GM12873 (cell line): ENCODE results near the gene SLC30A3.

Experiments used
- CTCF ChIP-seq: IDR thresholded peaks from 2 replicates; pipeline ENCODE4 v1.5.1; 2012; ENCODE audit warnings: low read depth, mild to moderate bottlenecking, moderate library complexity, low read length, control low read depth; ENCODE audit not compliant: insufficient read depth; ENCODE audit errors: missing control alignments

SLC30A3 gene

GRCh38 chr2:27263287-27264252 is 723 bp upstream of the SLC30A3 start:
- no peak for TF ChIP-seq CTCF

- no peak for TF ChIP-seq CTCF
These were observed 935 bp downstream of the SLC30A3 start for GRCh38 chr2:27261926-27262298.

DNA sequence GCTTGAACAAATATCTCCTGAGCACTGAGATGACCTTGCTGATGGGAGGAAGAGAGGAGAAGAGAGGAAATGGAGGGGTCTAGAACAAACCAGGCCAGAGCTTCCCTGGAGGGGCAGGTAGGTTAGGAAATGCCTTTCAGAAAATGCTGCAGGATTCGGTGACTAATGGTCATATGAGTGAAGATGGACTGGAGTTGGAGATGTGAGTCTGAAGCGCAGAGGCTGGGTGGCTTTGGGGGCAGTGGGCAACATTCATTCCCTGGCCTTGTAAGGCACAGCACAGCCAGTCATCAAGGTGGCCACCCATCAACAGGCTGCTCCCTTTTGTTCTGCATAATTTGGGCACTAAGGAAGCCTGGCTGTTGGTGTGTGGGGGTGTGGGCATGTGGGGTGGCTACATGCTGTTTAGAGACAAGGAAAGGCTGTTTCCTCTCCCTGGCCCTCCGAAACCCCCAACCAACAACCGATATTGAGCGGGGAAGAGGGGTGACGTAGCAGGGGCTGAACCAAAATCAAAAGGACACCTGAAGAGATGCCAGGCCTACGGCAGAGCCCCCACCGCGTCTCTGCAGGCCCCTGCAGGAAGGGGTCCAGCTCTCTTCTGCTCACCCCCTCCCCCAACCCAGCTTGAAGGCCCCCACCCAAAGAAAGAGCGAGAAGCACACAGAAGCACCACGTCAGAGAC is 1.5 kb downstream of the SLC30A3 start:
- TF ChIP-seq CTCF, result no peak

DNA sequence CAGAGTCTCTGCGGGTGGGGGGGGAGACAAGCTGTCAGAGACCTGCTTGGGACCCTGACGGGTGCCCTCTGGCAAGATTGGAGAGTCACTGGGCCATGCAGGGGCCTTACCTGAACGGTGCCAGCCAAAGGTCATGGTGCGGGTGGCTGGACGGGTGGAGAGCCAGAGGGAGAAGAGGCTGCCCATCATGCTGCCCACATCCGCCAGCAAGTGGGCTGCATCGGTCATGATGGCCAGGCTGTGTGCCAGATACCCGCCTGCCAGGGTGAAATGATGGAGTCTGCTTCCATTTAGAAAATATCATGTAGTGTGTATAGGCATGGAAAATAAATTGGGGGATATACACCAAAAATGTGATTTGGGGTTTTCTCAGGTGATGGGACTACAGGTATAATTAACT is 4.8 kb downstream of the SLC30A3 start:
- TF ChIP-seq CTCF, result no peak

- TF ChIP-seq CTCF, result no peak
These were observed 5.9 kb downstream of the SLC30A3 start for GRCh38 chr2:27256855-27257454.

DNA sequence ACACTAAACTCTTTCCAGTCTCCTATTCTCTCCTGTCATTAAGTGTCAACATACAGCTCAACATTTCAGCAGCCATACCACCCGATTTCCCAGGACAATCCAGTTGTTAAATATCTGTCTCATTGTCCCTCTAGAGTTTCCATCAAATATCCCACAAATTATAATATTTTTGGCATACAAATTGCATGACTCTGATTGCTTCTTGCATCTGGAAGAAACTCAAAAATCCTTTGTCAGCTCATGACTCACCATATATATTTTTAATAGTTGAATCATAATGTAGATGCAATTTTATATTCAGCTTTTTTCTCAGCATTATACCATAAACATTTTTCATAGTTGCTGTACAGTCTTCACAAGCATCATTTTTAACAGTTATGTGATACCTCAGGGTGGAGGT is 7.2 kb downstream of the SLC30A3 start:
- TF ChIP-seq CTCF, result no peak

DNA sequence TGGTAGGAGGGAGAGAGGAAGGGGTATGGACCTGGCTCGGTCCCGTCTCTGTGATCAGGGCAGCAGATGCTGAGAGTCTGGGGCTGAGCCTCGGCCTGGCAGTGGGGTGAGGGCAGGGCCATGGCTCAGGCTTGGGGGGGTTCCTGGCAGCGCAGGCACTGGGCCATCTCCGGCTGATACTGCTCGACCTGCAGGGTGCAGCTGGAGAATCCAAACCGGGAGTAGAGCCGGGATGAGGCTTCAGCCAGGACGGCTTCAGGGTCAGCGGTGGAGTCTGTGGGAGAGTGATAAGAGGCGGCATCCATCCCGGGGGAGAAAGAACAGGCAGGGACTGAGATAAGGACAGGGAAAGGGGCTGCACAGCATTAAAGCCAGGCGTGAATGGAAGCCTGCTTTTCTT is 7.7 kb downstream of the SLC30A3 start:
- no peak for TF ChIP-seq CTCF
